GM10847 (cell line): ENCODE results near the gene TEKT2.

Experiments used
- POLR2A ChIP-seq: IDR thresholded peaks from 2 replicates; pipeline ENCODE4 v1.6.1; 2011; ENCODE audit not compliant: insufficient read length; ENCODE audit errors: extremely low read depth

TEKT2 gene

GRCh38 chr1:36093226-36093625 is 9.3 kb downstream of the TEKT2 start:
- TF ChIP-seq POLR2A, result no peak

- TF ChIP-seq POLR2A, result no peak
These were observed 10.0 kb downstream of the TEKT2 start for GRCh38 chr1:36093929-36094328.

GRCh38 chr1:36094621-36095061 is 10.7 kb downstream of the TEKT2 start:
- no peak for TF ChIP-seq POLR2A

GRCh38 chr1:36095760-36096405 is 12.0 kb downstream of the TEKT2 start:
- TF ChIP-seq POLR2A, result no peak

GRCh38 chr1:36096500-36097432 is 12.9 kb downstream of the TEKT2 start:
- no peak for TF ChIP-seq POLR2A

- TF ChIP-seq POLR2A, result no peak
These were observed 14.0 kb downstream of the TEKT2 start for GRCh38 chr1:36097693-36098585.

GRCh38 chr1:36098650-36099365 is 14.9 kb downstream of the TEKT2 start:
- no peak for TF ChIP-seq POLR2A

- TF ChIP-seq POLR2A, result no peak
These were observed 15.9 kb downstream of the TEKT2 start for GRCh38 chr1:36099681-36100341.

- TF ChIP-seq POLR2A, result no peak
These were observed 16.5 kb downstream of the TEKT2 start for GRCh38 chr1:36100376-36100775.

GRCh38 chr1:36101546-36101945 is 17.7 kb downstream of the TEKT2 start:
- TF ChIP-seq POLR2A, result no peak

GRCh38 chr1:36106269-36106668 is 22.4 kb downstream of the TEKT2 start:
- no peak for TF ChIP-seq POLR2A

- TF ChIP-seq POLR2A, result no peak
These were observed 23.5 kb downstream of the TEKT2 start for GRCh38 chr1:36107394-36107793.

- TF ChIP-seq POLR2A, result no peak
These were observed 24.4 kb downstream of the TEKT2 start for GRCh38 chr1:36108314-36108713.

GRCh38 chr1:36109041-36109679 is 25.3 kb downstream of the TEKT2 start:
- TF ChIP-seq POLR2A, result no peak
